Measurements from ENCODE around the gene PTP4A1. TPM values are rescaled to one million over a fixed set of nuclear protein-coding genes. Genes with fewer than 3 reads are reported as not detected.

Gene PTP4A1
- total RNA-seq, 1 donor from 2014 or later, result 33.7 TPM

- ATAC-seq (ENCODE audit: poor library complexity) (no peak), DNase-seq (no peak)
- intact Hi-C loops (cut with DNase I), result no loop called here
Observed at GRCh38 chr6:63611560-63611959, 39.3 kb downstream of the PTP4A1 start.

DNA sequence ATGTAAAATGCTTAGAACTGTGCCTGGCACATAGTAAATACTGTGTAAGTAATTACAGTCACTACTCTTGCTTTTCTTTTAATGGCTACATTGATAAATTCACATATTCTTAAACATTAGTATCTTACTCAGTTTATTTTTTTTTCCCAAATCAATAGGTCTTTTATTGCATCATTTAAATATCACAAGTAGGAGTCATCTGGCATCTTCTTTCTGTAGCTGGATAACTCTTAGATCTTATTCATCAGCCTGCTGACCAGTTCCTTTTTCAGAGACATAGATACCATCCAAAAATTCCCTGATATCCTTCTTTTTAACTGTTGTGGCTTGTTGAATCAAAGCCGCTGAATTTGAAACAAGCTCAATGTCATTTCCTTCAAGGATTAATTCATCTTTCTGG lies 43.3 kb downstream of the PTP4A1 start:
- DNase-seq, result no peak
- ATAC-seq (ENCODE audit: poor library complexity), result no peak
- intact Hi-C loops (cut with DNase I), result no loop called here

Other genes with a start within 250 kb of the PTP4A1 start
- gene PHF3, start 63.3 kb downstream of the PTP4A1 start, total RNA-seq, result 34.2 TPM

Measured in Right ventricle myocardium superior (tissue), 1 donor.